GM12865 (cell line): Measurements from ENCODE around the gene SPEF1.

ENCODE experiments used
- DNase-seq: peaks from one replicate; pipeline ENCODE4 v3.0.0; 2010; ENCODE audit warnings: low read depth
- H3K4me3 ChIP-seq: 2 replicates; pipeline ENCODE4 v1.5.1; 2011; ENCODE audit warnings: mild to moderate bottlenecking, low read depth, low read length, control low read depth
- TF ChIP-seq, protein P1 (sequence below): IDR thresholded peaks from 2 replicates; pipeline ENCODE4 v1.5.1; 2011; ENCODE audit warnings: low read length, control low read depth, low read depth, inconsistent platforms; ENCODE audit not compliant: insufficient read depth; ENCODE audit errors: missing control alignments

The SPEF1 gene

DNA sequence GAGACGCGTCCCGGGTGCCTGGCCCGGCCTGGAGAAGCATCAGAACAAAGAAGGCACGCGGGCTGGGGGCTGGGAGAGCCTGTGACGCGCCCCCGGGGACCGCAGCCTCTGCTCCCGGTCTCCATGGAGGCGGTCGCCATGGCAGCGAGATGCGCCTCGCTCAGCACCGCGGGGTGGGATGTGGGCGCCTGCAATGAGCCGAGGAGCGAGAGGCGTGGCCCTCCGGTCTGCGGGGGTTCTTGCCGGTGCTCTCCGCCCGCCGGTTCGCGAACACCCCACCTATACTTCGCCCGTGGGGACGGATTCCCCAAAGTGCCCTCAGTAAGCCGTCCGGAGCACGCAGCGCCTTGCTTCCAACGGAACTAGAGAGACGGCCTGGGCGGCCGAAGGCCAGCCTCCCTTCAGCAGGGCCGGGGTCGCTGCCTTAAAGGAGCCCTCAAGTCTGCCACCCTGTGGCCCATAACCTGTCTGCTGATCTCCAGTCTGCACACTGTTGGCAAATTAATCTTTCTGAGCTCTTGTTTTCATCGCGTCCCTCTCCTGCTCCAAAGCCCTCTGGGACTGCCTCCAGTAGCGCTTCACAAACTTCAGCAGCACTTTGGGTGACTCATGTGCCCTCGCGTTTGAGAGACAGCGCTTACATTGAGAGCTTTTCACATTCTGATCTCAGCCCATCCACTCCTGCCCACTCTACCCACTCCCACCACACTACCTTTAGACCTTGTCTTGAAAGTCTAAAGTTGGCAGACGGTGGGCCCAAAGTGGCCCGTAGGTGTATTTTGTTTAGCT lies 12.7 kb downstream of the SPEF1 start:
- DNase-seq: peak; percentile 80
- TF ChIP-seq, protein P1, sequence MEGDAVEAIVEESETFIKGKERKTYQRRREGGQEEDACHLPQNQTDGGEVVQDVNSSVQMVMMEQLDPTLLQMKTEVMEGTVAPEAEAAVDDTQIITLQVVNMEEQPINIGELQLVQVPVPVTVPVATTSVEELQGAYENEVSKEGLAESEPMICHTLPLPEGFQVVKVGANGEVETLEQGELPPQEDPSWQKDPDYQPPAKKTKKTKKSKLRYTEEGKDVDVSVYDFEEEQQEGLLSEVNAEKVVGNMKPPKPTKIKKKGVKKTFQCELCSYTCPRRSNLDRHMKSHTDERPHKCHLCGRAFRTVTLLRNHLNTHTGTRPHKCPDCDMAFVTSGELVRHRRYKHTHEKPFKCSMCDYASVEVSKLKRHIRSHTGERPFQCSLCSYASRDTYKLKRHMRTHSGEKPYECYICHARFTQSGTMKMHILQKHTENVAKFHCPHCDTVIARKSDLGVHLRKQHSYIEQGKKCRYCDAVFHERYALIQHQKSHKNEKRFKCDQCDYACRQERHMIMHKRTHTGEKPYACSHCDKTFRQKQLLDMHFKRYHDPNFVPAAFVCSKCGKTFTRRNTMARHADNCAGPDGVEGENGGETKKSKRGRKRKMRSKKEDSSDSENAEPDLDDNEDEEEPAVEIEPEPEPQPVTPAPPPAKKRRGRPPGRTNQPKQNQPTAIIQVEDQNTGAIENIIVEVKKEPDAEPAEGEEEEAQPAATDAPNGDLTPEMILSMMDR: peak; percentile 62
- H3K4me3 ChIP-seq: peak overlapping the region; percentile 97

DNA sequence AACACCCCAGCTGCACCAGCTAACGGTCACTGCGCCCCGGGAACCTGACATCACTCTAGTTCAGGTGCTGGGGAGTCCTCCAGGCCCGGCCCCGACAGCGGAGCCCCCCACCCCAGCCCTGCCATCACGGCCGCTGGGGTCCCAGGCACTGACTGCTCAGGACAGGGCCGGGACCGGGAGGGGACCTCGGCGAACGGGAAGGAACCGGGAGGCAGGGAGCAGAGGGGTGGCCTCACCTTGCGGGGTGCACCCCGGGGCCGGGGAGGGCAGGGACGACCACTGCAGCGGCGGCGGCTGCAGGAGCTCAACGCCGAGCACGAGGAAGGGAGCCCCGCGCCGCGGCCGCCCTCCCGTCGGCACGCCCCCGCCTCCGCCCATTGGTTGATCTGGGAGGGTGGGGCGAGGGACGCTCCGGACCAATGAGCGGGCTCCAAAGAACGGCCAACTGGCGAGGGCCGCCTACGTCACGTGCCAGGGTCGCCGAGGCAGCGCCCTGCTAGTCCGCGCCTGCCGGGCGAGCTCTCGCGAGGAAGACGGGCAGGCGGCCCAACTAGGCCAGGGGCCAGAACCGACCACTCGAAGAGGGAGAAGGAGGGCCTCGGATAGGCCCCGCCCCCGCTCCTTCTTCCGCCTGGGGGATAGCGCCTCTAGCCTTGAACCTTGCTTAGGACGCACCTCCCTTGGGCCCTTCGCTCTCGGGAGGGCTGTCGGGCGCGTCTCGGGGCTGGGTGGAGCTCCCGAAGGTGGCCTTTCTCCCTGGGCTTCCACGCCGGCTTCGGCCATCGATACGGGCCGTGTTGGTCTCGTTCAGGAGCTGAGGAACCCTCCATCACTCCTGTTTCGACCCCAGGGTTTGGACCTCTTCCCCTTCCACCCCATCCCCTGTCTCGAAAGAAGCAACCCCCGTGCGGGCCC lies 13.6 kb downstream of the SPEF1 start, which contains the start of gene ADISSP:
Gene ADISSP, minus strand, starts transcription at position 327 of the 915 bp plus-strand sequence. CDS start 7,653 bp downstream, outside the sequence.
- H3K4me3 ChIP-seq: peak within 1 kb of the TSS; percentile 97
- TF ChIP-seq, protein P1: peak; percentile 18
- peak; percentile 99 for DNase-seq

GRCh38 chr20:3767110-3767426 lies 14.2 kb downstream of the SPEF1 start:
- no peak for DNase-seq
- TF ChIP-seq, protein P1: no peak
- peak overlapping the region; percentile 97 for H3K4me3 ChIP-seq

DNA sequence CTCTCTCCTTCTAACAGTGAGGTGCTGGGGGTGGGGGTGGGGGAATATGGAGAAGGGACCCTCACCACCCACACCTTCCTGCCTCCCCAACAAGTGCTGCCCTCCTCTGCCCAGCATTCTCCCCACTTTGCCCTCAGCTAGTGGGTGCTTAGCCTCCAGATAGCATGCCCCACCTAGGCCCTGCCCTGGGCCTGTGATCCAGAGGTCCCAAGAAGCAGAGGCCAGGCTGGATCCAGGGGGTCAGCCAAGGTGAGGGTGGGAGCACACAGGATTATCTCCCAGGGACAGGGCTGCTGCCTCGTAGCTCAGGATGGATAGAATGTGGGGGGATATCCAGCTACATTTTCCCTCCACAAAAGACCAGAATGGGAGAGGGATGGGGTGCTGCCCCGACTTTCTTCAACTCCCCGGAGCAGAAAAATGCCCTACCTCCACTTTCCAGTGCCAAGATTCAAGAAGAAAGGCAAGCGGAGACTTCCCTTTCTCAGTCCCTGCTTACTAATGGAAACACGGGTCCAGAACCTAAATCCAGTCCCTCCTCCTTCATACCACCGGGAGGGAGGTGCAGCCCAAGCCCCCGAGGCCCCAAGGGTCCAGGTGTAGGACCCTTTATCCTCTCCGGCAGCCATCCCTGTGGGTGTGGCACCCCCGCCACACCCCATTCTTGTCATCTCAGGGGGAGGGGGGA lies 14.7 kb downstream of the SPEF1 start:
- TF ChIP-seq, protein P1: no peak
- peak overlapping the region; percentile 97 for H3K4me3 ChIP-seq
- no peak for DNase-seq

GRCh38 chr20:3765171-3765882 lies 15.9 kb downstream of the SPEF1 start:
- TF ChIP-seq, protein P1: no peak
- H3K4me3 ChIP-seq: no peak overlapping the region
- no peak for DNase-seq

DNA sequence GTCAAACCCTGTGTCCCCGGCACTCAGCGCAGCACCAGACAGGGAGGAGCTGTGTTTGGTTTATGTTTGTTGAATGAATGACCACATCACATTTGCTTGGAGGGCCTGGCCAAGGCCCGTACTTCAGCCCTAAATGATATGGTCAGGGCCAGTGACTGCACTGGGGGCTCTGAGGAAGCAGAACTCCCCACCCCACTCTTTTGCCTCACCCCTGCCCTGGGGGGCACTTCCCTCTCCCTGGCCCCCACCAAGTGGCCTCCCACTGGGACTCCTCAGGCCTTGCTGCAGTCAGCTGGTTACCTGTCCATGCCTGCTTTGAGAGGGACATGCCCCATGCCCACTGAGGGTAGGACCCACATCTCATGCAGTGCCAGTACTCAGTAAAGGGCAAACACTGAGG lies 16.6 kb downstream of the SPEF1 start:
- H3K4me3 ChIP-seq: no peak overlapping the region
- DNase-seq: no peak
- TF ChIP-seq, protein P1: no peak
